ENCODE results near the gene PPP1R1C.
A peak's percentile ranks its signal among the peaks of the same experiment; 100 is the strongest.
"Not testable (repeated sequence)": the region's sequence is repeated elsewhere in the genome, so short reads cannot be mapped to it uniquely, and the experiment has no call there.

The PPP1R1C gene

GRCh38 chr2:181955010-181955409, 30.6 kb upstream of the PPP1R1C start:
- H3K27ac ChIP-seq: no peak overlapping the region
- no peak for TF ChIP-seq CTCF (conservative IDR thresholded peaks at IDR 0.05; ENCODE audit: low read depth)
- ChIA-PET CTCF (no interaction called here), POLR2A (ENCODE audit: low non-redundant PET) (no interaction called here)
- peak; percentile 73 for DNase-seq (ENCODE audit: low spot score)

GRCh38 chr2:181955866-181956265, 29.8 kb upstream of the PPP1R1C start:
- CTCF ChIA-PET; DNase-seq (ENCODE audit: low spot score); H3K27ac ChIP-seq; POLR2A ChIA-PET (ENCODE audit: low non-redundant PET): not testable (repeated sequence)

GRCh38 chr2:181957668-181958067, 28.0 kb upstream of the PPP1R1C start:
- ChIA-PET POLR2A (ENCODE audit: low non-redundant PET) (no interaction called here), CTCF (no interaction called here)
- no peak for TF ChIP-seq CTCF (conservative IDR thresholded peaks at IDR 0.05; ENCODE audit: low read depth)
- H3K27ac ChIP-seq: no peak overlapping the region
- DNase-seq (ENCODE audit: low spot score): no peak

GRCh38 chr2:181958726-181959125, 26.9 kb upstream of the PPP1R1C start:
- TF ChIP-seq CTCF (conservative IDR thresholded peaks at IDR 0.05; ENCODE audit: low read depth): no peak
- CTCF ChIA-PET: no interaction called here
- POLR2A ChIA-PET (ENCODE audit: low non-redundant PET): no interaction called here
- DNase-seq (ENCODE audit: low spot score): no peak
- H3K27ac ChIP-seq: no peak overlapping the region

- no peak for DNase-seq (ENCODE audit: low spot score)
- CTCF ChIA-PET: no interaction called here
- POLR2A ChIA-PET (ENCODE audit: low non-redundant PET): no interaction called here
- H3K27ac ChIP-seq: no peak overlapping the region
- no peak for TF ChIP-seq CTCF (conservative IDR thresholded peaks at IDR 0.05; ENCODE audit: low read depth)
These were observed 26.1 kb upstream of the PPP1R1C start for GRCh38 chr2:181959508-181959907.

- H3K27ac ChIP-seq; DNase-seq (ENCODE audit: low spot score); POLR2A ChIA-PET (ENCODE audit: low non-redundant PET); CTCF ChIA-PET: not testable (repeated sequence)
These were observed 24.5 kb upstream of the PPP1R1C start for GRCh38 chr2:181961167-181961566.

- CTCF ChIA-PET: no interaction called here
- no peak for TF ChIP-seq CTCF (conservative IDR thresholded peaks at IDR 0.05; ENCODE audit: low read depth)
- POLR2A ChIA-PET (ENCODE audit: low non-redundant PET): no interaction called here
- no peak for DNase-seq (ENCODE audit: low spot score)
- no peak overlapping the region for H3K27ac ChIP-seq
These were observed 23.5 kb upstream of the PPP1R1C start for GRCh38 chr2:181962142-181962541.

GRCh38 chr2:181970160-181970794, 15.4 kb upstream of the PPP1R1C start:
- no peak overlapping the region for H3K27ac ChIP-seq
- TF ChIP-seq CTCF (conservative IDR thresholded peaks at IDR 0.05; ENCODE audit: low read depth): no peak
- ChIA-PET CTCF (no interaction called here), POLR2A (ENCODE audit: low non-redundant PET) (no interaction called here)
- no peak for DNase-seq (ENCODE audit: low spot score)
